ENCODE results near the gene BNC1. TPM values are rescaled to one million over a fixed set of nuclear protein-coding genes. Genes with fewer than 3 reads are reported as not detected.

Gene BNC1
- total RNA-seq, 1 donor from 2014 or later = not detected

GRCh38 chr15:83295417-83295816 lies 11.0 kb upstream of the BNC1 start:
- intact Hi-C loops (cut with micrococcal nuclease) = no loop called here
- TF ChIP-seq, protein P1, sequence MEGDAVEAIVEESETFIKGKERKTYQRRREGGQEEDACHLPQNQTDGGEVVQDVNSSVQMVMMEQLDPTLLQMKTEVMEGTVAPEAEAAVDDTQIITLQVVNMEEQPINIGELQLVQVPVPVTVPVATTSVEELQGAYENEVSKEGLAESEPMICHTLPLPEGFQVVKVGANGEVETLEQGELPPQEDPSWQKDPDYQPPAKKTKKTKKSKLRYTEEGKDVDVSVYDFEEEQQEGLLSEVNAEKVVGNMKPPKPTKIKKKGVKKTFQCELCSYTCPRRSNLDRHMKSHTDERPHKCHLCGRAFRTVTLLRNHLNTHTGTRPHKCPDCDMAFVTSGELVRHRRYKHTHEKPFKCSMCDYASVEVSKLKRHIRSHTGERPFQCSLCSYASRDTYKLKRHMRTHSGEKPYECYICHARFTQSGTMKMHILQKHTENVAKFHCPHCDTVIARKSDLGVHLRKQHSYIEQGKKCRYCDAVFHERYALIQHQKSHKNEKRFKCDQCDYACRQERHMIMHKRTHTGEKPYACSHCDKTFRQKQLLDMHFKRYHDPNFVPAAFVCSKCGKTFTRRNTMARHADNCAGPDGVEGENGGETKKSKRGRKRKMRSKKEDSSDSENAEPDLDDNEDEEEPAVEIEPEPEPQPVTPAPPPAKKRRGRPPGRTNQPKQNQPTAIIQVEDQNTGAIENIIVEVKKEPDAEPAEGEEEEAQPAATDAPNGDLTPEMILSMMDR (IDR thresholded peaks at IDR 0.05) = no peak

GRCh38 chr15:83293201-83293600 lies 8.7 kb upstream of the BNC1 start:
- POLR2A ChIA-PET = no interaction called here
- CTCF ChIA-PET = no interaction called here
- intact Hi-C loops (cut with micrococcal nuclease) = no loop called here
- TF ChIP-seq, protein P1 (IDR thresholded peaks at IDR 0.05) = no peak
- no peak for ATAC-seq (ENCODE audit: low read depth)
- no peak for DNase-seq
- no peaks in the 10 kb centered on the region for H3K4me1 Mint-ChIP-seq
- no peak overlapping the region for H3K27ac Mint-ChIP-seq
- no peaks in the 10 kb centered on the region for H3K9me3 Mint-ChIP-seq
- no peak overlapping the region for H3K4me3 Mint-ChIP-seq
- no peaks in the 10 kb centered on the region for H3K36me3 Mint-ChIP-seq (ENCODE audit: low read depth)
- H3K27me3 Mint-ChIP-seq = peaks cover 16% of the 10 kb centered on the region

More at GRCh38 chr15:83295417-83295816, 11.0 kb upstream of the BNC1 start:
- no peak overlapping the region for H3K27ac Mint-ChIP-seq
- no peaks in the 10 kb centered on the region for H3K9me3 Mint-ChIP-seq
- ChIA-PET CTCF (interaction anchor here (0.6 kb wide), 1 partner anchor 173 kb away, joined by 3 read pairs; no protein-coding TSS in a partner anchor), POLR2A (no interaction called here)
- ATAC-seq (ENCODE audit: low read depth) (no peak), DNase-seq (no peak)
- H3K36me3 Mint-ChIP-seq (ENCODE audit: low read depth) = no peaks in the 10 kb centered on the region
- no peak overlapping the region for H3K4me3 Mint-ChIP-seq
- no peaks in the 10 kb centered on the region for H3K4me1 Mint-ChIP-seq
- H3K27me3 Mint-ChIP-seq = peaks cover 14% of the 10 kb centered on the region

- DNase-seq (no peak), ATAC-seq (ENCODE audit: low read depth) (no peak)
- Mint-ChIP-seq H3K4me1 (no peaks in the 10 kb centered on the region), H3K27ac (no peak overlapping the region), H3K4me3 (no peak overlapping the region), H3K36me3 (ENCODE audit: low read depth) (no peaks in the 10 kb centered on the region), H3K27me3 (peaks cover 22% of the 10 kb centered on the region), H3K9me3 (no peaks in the 10 kb centered on the region)
- TF ChIP-seq, protein P1 (IDR thresholded peaks at IDR 0.05) = no peak
- CTCF ChIA-PET = no interaction called here
- intact Hi-C loops (cut with micrococcal nuclease) = no loop called here
- POLR2A ChIA-PET = no interaction called here
Observed at GRCh38 chr15:83292317-83292716, 7.9 kb upstream of the BNC1 start.

GRCh38 chr15:83290236-83290635 lies 5.8 kb upstream of the BNC1 start:
- ATAC-seq (ENCODE audit: low read depth) (no peak), DNase-seq (no peak)
- H3K9me3 Mint-ChIP-seq = no peaks in the 10 kb centered on the region
- H3K4me3 Mint-ChIP-seq = no peak overlapping the region
- POLR2A ChIA-PET = interaction anchor here (0.7 kb wide), 1 partner anchor 8 kb away, joined by 3 read pairs; no protein-coding TSS in a partner anchor
- H3K27ac Mint-ChIP-seq = no peak overlapping the region
- TF ChIP-seq, protein P1 (IDR thresholded peaks at IDR 0.05) = no peak
- H3K36me3 Mint-ChIP-seq (ENCODE audit: low read depth) = no peaks in the 10 kb centered on the region
- no peaks in the 10 kb centered on the region for H3K4me1 Mint-ChIP-seq
- intact Hi-C loops (cut with micrococcal nuclease) = no loop called here
- CTCF ChIA-PET = no interaction called here
- H3K27me3 Mint-ChIP-seq = peaks cover 34% of the 10 kb centered on the region

DNA sequence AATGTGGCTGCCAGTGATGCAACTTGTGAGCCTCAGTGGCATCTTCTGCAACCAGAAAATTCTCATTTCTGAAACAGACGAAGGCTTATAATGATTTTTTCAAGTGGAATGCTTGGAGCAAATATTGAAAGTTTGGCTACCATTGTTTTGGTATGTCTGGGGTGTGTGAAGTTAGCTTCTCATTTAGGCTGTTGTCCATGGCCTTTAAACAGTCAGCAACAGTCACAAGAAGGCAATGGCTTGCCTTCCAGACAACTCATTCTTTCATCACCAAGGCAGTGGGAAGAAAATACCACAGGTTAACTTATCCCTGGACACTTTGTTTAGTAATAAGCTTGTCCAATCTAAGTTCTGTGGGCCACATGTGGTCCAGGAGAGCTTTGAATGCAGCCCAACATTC lies 4.7 kb upstream of the BNC1 start:
- CTCF ChIA-PET = no interaction called here
- no peak for ATAC-seq (ENCODE audit: low read depth)

More for the DNA sequence above, 4.7 kb upstream of the BNC1 start:
- Mint-ChIP-seq H3K27me3 (peaks cover 32% of the 10 kb centered on the region), H3K4me3 (no peak overlapping the region), H3K4me1 (no peaks in the 10 kb centered on the region), H3K9me3 (no peaks in the 10 kb centered on the region), H3K27ac (no peak overlapping the region), H3K36me3 (ENCODE audit: low read depth) (no peaks in the 10 kb centered on the region)
- TF ChIP-seq, protein P1 (IDR thresholded peaks at IDR 0.05) = no peak
- no peak for DNase-seq
- POLR2A ChIA-PET = no interaction called here
- intact Hi-C loops (cut with micrococcal nuclease) = no loop called here
